Ramos (cell line): ENCODE results near the gene CROCC2.

Source experiments
- in situ Hi-C: fragments of 300-500 bp; cut with MboI; formaldehyde crosslinking; loops from one replicate; pipeline ENCODE4 v1.14.3; 2022; ENCODE audit warnings: low sequenced_read_pairs; ENCODE audit not compliant: unreplicated experiment

The CROCC2 gene

DNA sequence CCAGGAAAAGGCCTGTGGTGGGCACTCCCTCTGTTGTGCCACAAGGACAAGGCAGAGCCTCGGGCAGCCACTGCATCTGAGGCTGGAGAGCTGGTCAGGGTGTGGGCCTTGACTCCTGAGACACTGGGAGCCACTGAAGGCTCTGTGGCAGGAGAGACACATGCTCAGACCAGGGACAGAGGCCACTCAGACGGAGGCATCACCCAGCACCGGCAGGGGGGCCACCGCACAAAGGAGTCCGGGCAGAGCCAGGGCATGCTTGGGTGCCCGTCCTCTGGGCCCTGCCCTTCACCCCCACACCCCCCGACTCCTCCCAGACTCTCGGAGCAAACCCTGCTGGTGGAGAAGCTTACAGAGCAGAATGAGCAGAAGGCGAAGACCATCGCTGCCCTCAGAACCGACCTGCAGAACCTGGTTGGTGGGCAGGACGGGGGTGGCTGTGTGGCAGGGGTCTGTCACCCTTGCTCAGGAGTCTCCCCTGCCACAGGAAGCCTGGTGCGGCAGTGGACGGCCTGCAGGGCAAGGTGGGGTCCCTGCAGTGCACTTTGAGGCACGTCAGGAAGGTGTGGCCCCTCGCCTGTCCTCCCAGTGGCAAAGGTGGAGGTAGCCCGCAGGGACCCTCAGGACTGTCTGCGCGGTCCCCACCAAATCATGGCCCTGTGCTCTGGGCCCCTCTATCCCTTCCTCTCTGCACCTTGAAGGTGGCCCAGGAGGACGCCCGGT, 26.0 kb downstream of the CROCC2 start:
- in situ Hi-C loops = no loop called here

- in situ Hi-C loops = no loop called here
These were observed 26.6 kb downstream of the CROCC2 start for GRCh38 chr2:240932724-240933047.

DNA sequence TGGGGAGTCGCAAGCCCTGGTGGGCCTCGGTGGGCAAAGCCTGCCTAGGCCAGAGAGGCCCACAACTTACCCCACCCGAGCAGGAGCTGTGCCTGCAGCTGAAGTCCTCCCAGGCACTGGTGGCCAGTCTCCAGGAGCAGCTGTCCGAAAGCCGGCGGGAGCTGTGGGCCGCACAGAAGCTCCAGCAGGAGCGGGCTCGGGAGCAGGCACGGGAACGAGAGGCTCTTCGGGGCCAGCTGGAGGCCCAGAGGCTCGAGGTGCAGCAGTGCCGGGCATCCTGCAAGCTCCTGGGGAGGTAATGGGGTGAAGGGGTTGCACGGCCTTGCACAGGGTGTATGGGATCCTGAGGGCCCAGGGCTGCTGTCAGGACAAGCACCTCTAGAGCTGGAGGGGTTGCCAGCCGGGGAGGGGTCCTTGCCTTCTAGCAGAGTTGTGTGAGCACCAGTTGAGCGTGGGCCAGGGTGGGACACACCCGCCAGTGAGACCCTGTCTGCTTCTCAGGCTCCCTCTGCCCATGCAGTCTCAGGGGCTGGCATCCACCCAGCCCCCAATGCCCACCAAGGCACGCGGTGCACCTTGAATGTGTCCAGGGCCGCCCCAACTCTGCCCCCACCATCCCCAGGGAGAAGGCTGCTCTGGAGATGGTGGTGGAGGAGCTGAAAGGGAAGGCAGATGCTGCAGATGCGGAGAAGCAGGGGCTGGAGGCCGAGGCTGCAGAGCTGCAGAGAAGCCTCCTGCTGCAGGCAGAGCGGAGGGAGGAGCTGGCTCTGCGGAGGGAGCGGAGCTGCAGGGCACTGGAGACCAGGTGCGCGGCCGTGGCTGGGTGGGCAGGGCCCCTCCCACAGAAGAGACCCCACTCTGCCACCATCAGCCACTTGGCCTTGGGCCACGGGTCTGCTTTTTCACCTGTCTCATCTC, 27.2 kb downstream of the CROCC2 start:
- in situ Hi-C loops = no loop called here

- in situ Hi-C loops = no loop called here
These were observed 28.0 kb downstream of the CROCC2 start for GRCh38 chr2:240933966-240934700.

DNA sequence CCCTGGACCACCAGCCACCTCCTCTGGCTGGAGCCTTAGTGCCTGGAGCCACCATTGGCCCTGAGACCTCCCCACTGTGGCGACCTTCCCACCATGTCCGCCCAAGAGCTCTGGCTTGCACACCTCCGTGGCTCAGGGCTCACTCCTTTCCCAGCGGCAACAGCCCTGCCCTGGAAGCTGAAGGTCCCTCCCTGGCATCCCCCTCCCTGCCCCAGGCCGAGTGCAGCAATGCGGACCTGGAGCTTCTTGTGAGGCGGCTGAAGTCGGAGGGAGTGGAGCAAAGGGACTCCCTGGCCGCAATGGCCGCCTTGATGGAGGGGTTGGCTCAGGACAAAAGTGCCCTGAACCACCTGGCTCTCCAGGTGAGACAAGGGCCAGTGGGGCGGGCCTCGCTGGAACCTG, 28.6 kb downstream of the CROCC2 start:
- in situ Hi-C loops = no loop called here

DNA sequence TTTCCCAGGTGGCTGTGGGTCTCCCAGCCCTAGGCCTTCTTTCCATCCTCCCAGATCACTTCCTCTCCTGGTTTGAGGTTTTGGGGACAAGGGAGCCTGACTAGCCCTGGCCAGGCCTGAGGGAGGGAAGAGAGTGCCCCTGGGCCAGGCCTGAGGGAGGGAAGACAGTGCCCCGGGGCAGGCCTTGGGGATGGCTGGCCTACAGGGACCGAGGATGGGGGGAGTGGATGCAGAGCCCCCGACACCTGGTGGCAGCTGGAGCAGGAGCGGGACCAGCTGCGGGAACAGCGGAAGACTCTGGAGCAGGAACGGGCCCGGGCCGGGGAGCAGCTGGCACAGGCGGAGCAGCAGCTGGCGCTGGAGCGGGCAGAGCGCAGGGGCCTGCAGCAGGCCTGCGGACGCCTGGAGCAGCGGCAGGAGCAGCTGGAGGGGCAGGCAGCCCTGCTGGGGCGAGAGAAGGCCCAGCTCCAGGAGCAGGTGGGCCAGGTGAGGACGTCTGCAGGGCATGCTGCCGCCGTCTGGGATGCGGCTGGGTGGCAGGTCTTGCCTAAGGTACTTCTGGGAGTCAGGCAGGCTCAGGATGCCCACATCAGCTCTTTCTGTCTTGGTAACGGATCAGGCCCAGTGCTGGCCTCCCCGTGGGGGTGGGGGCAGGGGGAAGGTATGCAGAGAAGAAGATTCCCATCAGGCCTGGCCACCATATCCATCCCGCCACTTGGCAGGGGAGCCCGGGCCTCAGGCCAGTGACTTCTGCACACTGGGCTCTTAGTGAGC, 29.2 kb downstream of the CROCC2 start:
- in situ Hi-C loops = no loop called here

- in situ Hi-C loops = no loop called here
These were observed 30.0 kb downstream of the CROCC2 start for GRCh38 chr2:240936106-240936505.

- in situ Hi-C loops = no loop called here
These were observed 39.9 kb downstream of the CROCC2 start for GRCh38 chr2:240946046-240946445.

DNA sequence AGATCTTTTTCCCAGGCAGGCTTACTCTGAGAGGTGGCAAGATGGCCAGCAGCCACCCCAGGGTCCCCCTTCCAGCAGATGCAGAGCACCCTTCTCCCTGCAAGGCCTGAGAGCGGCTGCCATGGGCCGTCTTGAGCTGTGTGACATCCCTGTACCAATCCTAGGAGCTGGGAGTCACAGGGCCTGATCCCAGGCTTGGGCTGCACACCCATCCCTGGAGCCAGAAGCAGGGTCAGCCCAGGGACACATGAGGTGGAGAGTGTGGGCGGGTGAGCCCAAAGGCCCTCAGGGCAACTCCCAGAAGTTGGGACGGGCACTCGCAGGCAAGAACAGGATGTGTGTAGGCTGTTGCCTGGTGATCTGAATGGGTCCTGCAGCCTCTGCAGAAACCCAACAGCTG, 40.5 kb downstream of the CROCC2 start:
- in situ Hi-C loops = no loop called here

- in situ Hi-C loops = no loop called here
These were observed 41.0 kb downstream of the CROCC2 start for GRCh38 chr2:240947176-240947575.

DNA sequence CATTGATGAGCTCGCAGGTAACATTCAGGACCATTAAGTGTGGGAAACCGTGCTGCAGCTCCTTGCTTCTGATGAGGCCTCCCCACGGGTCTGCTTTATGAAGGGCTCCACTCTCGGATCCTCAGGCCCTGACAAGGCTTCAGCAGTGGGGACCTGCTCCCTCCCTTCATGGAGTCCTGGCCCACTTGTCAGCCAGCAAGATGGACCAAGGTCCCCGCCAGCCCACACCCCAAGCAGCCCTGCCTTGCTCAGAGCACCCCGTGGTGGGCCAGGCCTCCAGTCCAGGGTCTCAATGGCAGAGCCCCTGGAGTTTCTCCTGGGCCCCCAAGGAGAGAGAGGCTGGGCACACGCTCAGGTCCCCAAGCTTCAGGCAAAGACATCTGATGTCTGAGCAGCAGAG, 41.5 kb downstream of the CROCC2 start:
- in situ Hi-C loops = no loop called here

DNA sequence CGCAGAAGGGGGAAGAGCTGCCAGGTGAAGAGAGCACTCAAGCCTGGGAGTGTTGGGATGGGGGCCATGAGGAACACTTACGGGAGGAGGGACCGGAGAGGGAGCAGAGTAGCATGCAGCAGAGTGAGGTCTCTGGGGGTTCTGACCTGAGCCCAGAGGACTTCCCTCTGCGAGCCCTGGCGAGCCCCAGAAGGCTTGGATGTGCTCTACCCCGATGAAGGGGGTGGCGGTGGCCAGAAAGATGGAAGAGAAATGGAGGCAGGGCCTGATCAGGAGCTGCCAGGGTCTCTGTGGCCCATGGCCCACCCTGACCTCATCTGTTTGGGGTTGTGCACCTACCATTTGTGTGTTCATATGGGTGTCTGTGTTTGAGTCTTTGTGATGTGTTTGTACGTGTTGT, 42.0 kb downstream of the CROCC2 start:
- in situ Hi-C loops = no loop called here

DNA sequence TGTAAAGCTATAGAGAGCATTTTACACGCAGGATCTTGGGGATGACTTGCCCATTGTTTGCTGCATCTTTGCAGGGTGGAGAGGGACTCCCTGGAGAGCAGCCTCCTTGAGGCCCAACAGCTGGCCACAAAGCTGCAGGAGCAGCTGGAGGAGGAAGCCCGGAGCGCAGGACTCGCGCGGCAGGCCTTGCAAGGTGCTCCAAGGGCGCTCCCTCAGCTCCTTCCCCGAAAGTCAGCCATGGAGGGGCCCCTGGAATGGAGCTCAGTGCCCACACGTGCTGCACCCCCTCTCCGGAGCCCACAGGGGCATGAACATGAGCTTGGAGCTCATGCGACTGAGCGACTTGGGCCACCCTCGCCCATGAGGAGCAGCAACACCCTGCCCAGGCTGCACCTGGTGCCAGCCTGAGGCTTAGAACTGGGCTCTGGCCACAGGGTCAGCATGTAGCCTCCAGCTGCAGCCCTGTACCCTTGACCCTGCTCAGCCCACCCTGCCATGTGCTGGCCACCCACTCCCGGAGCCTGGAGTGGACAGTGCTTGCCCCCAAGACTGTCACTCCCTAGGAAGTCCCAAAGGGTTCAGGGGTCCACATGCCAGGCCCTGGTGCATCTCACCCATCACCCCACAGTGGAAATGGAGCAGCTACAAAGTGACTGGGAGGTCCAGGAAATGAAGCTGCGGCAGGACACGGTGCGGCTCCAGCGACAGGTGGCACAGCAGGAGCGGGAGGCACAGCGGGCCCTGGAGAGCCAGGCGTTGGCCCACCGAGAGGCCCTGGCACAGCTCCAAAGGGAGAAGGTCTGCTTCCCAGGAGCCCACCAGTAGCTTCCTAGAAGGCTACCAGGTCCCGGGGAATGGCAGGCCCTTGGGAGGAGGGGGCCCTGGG, 43.0 kb downstream of the CROCC2 start:
- in situ Hi-C loops = no loop called here

DNA sequence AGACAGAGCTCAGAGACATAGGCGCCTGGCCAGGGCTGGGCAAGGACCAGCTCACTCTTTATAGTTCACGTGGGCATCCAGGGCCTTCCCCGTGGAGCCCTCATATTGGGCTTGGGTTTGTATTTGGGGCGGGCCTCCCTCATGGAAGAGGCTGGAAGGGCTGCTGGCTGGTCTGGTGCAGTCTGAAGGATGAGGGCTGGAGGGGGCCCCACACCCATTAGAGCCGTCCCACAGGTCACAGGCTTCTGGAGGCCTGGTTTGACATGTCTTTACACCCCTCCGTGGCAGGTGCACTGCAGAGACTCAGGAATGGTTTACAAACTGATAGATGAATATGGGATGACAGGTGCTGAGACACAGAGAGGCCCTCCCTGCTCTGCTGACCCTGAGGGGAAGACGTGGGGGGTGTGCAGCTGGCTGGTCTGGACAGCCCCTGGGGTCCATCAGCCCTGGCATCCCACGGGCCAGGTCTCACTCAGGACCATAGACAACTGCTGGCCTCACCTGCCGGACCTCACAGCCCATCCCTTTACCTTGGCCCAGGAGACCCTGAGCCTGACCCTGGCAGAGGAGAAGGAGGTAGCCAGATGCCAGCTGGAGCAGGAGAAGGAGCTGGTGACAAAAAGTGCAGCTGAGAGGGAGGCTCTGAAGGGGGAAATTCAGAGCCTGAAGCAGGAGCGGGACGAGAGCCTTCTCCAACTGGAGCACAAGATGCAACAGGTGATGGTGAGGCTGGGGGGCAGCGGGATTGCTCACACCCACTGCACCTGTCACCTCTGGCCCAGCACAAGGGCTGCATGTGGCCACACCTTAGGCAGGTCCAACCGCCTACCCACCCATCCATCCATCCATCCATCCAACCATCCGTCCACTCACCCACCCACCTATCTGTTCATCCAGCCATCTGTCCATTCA, 43.9 kb downstream of the CROCC2 start:
- in situ Hi-C loops = no loop called here

- in situ Hi-C loops = no loop called here
These were observed 45.0 kb downstream of the CROCC2 start for GRCh38 chr2:240951045-240951594.

- in situ Hi-C loops = no loop called here
These were observed 46.5 kb downstream of the CROCC2 start for GRCh38 chr2:240952496-240953246.
